Urinary bladder (tissue), 4 donors: ENCODE measurements around the gene KIF26A. TPM values are rescaled to one million over a fixed set of nuclear protein-coding genes. Genes with fewer than 3 reads are reported as not detected.

Experiments
- DNase-seq: peaks from one replicate; pipeline ENCODE4 v3.0.0-alpha.2; 2015; ENCODE audit errors: extremely low spot score
- H3K27ac ChIP-seq: one replicate; pipeline ENCODE4 v1.5.1; 2013; ENCODE audit warnings: low read depth, mild to moderate bottlenecking, moderate library complexity
- H3K36me3 ChIP-seq: one replicate; pipeline ENCODE4 v1.6.1; 2013; ENCODE audit warnings: mild to moderate bottlenecking, moderate library complexity; ENCODE audit not compliant: insufficient read depth
- H3K4me1 ChIP-seq: one replicate; pipeline ENCODE4 v1.6.1; 2013; ENCODE audit warnings: mild to moderate bottlenecking, moderate library complexity; ENCODE audit not compliant: insufficient read depth
- H3K4me3 ChIP-seq: one replicate; pipeline ENCODE4 v1.5.1; 2013; ENCODE audit warnings: low read depth, low read length
- WGBS: extraction: QIAGEN DNeasy Blood & Tissue Kit; methylation state at CpG from one replicate; pipeline ENCODE4 v1.1.7; 2013; 5-methylcytosine and 5-hydroxymethylcytosine counted together
- polyA plus RNA-seq: library from polyadenylated mRNA; stranded (reverse); fragments of 200-250 nt; gene quantifications from one replicate; pipeline ENCODE4 v1.2.3, GENCODE V29; 2013
- total RNA-seq: library from RNA; depleted of rRNA; stranded (reverse); fragments of >200 nt; gene quantifications from one replicate; pipeline ENCODE4 v1.2.3, GENCODE V29; 2014
- donor health status: healthy with polysubstance abuse.
- donor health status: healthy.

KIF26A gene
- total RNA-seq (8.5 TPM), polyA plus RNA-seq (5.7 TPM)

DNA sequence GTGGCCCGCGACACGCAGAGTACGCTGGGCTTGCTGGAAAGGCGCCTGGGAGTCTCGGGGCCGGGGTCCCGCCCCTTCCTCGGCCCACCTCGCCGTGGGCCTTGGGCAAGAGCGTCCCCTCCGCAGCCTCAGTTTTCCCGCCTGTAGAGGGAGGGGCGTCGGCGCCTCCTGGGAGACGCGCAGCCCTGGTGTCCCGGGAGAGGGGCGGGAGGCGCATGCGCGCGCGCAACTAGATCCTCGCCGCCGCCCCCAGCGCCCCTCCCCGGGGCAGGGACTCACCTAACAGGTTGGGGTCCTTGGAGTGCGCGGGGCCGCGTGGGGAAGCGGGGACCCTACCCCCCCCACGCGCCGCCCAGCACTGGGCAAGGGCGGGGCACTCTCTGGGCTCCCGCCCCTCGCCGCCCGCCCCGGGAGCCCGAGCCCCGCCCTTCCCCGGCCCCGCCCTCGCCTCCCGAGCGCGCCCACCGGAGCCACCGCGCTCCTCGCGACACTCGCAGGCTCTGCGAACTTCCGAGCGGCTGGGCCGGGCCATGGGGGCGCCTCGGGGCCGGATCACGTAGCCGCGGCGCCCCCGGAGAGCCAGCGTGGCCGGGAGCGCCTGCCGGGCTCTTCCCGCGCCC is at the start of gene KIF26A:
Gene KIF26A, plus strand, starts transcription at position 490 of the 620 bp plus-strand sequence. CDS start 136 bp downstream, outside the sequence.
- under 1% methylated on average over 77 of the region's 77 CpGs for WGBS
- Histone ChIP-seq H3K36me3 (no peaks in the 10 kb centered on the region), H3K4me1 (peaks cover 1% of the 10 kb centered on the region), H3K4me3 (peak within 1 kb of the TSS; percentile 57), H3K27ac (no peak within 1 kb of the TSS)
- DNase-seq = no peak

DNA sequence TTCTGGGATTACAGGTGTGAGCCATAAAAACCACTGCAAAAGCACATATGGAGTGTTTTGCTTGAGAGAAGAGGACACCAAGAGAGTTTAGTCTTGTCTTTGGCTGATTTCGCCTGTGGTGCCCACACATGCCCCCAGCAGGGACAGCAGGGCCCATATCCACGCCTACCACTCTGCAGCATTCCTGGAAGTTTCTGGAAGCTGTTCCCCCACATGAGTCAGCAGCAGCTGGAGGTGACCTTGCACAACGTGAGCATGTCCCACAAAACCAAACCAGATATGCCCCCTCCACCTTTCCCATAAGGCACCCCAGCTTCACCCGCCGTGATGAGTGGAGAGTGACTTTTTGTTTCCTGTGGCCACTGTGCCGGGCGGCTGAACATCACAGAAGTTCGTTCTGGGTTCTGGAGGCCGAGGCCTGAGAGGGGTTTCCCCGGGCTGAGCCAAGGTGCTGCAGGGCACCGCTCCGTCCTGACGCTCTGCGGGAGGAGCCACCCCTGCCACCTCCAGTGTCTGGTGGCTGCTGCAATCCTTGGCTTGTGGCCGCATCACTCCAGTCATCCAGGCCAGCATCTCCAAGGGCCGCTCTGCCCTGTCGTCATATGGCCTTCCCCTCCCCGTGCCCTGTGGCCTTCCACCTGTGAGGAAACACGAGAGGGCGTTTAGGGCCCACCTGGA is 48.2 kb upstream of the KIF26A start:
- Histone ChIP-seq H3K27ac (no peak overlapping the region), H3K4me3 (no peak overlapping the region), H3K4me1 (no peaks in the 10 kb centered on the region), H3K36me3 (no peaks in the 10 kb centered on the region)
- 93% methylated on average over 20 of the region's 20 CpGs for WGBS
- no peak for DNase-seq

DNA sequence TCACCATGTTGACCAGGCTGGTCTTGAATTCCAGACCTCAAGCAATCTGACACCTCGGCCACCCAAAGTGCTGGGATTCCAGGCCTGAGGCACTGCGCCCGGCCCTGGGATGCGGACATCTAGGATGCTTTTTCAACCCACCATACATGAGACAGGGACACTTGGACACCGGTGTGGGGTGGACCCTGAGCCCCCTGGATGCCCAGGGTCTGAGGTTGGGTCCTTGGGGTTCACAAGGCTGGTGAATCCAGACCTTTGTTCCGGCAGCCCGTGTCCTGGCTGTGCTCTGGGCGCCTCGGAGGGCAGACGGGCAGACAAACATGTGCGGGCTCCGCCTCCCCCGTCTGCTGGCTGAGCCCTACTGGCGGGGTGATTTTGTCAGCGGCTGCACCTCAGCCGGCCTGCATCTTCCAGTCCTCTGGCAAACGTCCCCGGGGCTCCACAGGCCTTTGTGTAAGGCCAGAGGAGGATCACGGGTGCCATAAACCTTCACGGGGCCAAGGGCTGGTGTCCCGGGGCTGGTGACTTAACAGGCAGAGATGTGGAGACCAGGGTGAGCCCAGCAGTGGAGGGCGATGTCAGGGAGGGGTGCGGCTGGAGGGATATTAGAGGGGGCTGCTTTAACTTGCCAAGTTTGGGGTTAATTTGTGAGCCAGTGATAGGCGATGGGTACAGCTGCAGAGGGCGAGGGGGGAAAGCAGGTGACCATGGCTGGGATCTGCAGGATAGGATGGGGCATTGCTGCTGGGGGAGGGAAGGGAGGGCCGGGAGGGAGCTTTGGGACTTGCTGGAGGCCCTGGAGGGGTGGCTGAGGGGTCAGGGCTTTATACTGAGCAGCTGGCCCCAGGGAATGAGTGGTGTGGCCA is 47.1 kb upstream of the KIF26A start:
- Histone ChIP-seq H3K4me3 (no peak overlapping the region), H3K36me3 (no peaks in the 10 kb centered on the region), H3K27ac (no peak overlapping the region), H3K4me1 (no peaks in the 10 kb centered on the region)
- WGBS = 36% methylated on average over 26 of the region's 26 CpGs
- no peak for DNase-seq

DNA sequence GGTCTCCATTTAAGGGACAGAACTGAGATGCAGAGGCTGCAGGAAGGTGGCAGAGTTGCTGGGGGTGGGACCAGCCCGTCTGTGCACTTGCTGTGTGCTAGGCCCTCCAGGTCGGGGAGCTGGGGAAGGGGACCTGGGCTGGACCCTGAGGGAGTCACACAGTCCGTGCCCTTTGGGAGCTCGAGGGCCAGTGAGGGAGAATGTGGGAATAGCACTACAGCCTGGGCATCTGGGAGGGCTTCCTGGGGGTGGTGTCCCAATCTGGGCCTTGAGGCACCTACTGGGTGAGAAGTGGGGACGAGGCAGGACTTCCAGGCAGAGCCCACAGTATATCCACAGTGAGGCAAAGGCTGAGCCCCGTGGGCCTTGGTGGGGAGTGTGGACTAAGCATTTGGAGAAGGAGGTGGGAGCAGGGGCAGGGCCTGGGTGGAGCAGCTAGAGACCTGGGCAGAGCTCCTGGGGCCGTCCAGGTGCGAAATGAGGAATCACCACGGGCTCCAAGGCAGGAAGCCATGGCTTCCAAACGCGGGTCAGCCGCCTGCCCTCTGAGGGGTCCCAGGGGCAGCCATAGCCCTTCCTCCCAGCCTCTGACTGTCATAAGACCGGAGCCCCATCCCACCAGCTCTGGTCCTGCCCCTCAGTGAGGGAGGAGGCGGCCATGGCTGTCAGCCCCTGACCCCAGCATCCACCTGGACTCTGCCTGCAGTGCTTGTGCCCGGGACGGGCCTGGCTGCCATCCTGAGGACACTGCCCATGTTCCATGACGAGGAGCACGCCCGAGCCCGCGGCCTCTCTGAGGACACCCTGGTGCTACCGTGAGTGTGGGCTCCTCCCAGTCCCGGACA is 46.2 kb upstream of the KIF26A start:
- DNase-seq = no peak
- Histone ChIP-seq H3K27ac (no peak overlapping the region), H3K4me3 (no peak overlapping the region), H3K36me3 (no peaks in the 10 kb centered on the region), H3K4me1 (no peaks in the 10 kb centered on the region)
- WGBS = 88% methylated on average over 23 of the region's 23 CpGs

DNA sequence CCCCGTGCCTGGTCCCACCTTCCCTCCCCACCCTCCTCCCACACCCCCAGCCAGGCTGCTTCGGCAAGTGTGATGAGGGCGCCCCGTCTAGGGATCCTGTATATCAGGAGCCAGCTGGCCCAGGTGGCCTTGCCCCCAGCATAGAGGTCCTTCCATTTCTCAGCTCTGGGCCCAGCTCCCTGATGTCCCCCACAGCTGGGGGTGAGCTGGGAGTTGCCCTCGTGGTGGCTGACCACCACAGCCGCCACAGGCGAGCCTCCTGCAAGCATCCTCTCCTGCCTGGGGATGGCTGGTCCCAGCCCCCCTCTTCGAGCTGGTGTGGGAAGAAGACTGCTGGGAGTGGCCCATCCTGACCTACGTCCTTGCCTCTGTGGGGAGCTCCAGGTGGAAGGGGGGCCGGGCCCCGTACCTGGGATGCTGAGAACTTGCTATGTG is 45.4 kb upstream of the KIF26A start:
- no peak for DNase-seq
- no peaks in the 10 kb centered on the region for H3K36me3 ChIP-seq
- no peak overlapping the region for H3K27ac ChIP-seq

DNA sequence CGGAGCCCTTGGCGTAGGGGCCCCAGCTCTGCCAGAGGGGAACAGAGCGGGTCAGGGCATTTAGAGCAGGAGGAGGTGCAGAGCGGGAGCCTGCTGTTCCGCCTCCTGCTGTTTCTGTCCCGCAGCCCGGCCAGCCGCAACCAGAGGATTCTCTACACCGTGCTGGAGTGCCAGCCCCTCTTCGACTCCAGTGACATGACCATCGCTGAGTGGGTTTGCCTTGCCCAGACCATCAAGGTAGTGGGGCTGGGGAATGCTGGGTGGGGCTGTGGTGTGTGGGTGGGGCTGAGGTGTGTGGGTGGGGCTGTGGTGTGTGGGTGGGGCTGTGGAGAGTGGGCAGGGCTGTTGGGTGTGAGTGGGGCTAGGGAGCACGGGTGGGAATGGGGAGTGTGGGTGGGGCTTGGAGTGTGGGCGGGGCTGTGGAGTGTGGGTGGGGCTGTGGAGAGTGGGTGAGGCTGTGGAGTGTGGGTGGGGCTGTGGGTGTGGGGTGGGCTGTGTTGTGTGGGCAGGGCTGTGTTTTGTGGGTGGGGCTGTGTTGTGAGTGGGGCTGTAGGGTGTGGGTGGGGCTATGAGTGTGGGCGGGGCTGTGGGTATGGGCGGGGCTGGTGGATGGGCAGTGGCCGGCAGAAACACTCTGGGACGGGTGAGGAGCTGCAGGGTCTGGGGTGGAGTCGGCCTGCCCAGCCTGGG is 44.9 kb upstream of the KIF26A start:
- H3K4me1 ChIP-seq = no peaks in the 10 kb centered on the region
- H3K4me3 ChIP-seq = no peak overlapping the region
- H3K27ac ChIP-seq = no peak overlapping the region
- 70% methylated on average over 18 of the region's 18 CpGs for WGBS
- H3K36me3 ChIP-seq = no peaks in the 10 kb centered on the region
- no peak for DNase-seq

More for the DNA sequence above, 45.4 kb upstream of the KIF26A start:
- 81% methylated on average over 11 of the region's 11 CpGs for WGBS
- no peaks in the 10 kb centered on the region for H3K4me1 ChIP-seq
- no peak overlapping the region for H3K4me3 ChIP-seq

DNA sequence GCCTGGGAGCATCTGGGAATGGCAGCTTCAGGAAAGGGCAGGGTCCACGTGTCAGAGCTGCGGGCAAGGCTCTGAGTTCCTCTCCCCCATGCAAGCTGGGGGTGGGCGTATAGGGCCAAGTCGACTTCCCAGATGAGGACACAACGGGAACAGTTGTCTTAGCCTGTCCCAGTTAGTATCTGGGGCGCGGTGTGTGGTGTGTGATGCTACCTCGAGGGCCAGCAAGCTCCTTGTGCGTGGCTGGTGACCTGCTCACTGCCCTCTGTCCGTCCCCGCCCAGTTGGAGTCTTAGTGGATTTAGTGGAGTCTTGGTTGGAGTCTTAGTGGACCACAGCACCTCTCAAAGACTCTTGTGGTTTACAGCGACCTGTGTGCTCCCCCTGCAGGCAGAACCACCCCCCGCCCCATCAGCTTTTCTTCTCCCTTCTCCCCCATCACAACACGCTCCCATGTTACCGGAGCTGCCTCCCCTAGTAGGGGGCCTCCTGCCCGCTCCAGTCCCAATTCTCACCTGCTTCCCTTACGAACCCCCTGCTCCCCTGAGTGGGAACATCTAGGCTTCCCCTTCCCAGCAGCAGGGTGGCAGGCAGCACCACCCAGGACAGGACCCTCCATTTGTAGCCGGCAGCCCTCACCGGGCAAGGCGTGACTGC is 44.2 kb upstream of the KIF26A start:
- Histone ChIP-seq H3K4me1 (no peaks in the 10 kb centered on the region), H3K4me3 (no peak overlapping the region), H3K27ac (no peak overlapping the region), H3K36me3 (no peaks in the 10 kb centered on the region)
- WGBS = 66% methylated on average over 20 of the region's 20 CpGs
- no peak for DNase-seq

DNA sequence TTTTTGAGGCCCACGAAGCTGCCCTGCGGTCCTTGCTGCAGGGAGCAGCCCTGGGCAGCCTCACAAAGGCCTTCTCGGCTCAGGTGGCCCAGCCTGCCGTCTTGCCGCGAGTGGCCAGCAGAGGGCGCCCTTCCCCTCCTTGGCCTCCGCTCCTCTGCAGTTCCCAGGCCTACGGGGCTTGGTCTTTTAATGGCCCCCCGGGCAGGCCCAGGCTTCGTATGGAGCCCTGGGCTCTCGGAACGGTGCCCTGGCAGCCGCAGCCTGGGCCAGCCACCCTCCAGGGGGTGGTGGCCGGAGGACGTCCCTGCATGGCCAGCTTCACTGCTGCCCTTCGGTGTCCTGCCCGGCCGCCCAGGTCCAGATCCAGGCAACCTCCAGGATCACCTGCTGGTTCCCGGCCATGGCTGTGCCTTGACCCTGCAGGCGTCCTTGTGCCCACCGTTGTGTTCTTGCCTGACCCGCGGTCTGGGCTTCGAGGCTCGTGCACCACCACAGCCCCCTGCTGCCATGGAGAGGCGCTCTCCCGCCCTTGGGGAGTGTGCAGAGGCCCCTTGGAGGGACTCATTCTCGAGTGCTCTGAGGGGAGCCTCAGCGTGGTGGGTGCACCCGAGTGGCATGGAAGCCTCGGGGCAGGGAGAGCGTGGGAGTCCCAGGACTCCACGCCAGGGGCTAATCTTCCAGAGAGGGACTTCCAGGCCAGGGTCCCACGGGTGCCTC is 43.5 kb upstream of the KIF26A start:
- Histone ChIP-seq H3K4me1 (no peaks in the 10 kb centered on the region), H3K36me3 (no peaks in the 10 kb centered on the region), H3K4me3 (no peak overlapping the region), H3K27ac (no peak overlapping the region)
- DNase-seq = no peak
- WGBS = 54% methylated on average over 35 of the region's 35 CpGs

DNA sequence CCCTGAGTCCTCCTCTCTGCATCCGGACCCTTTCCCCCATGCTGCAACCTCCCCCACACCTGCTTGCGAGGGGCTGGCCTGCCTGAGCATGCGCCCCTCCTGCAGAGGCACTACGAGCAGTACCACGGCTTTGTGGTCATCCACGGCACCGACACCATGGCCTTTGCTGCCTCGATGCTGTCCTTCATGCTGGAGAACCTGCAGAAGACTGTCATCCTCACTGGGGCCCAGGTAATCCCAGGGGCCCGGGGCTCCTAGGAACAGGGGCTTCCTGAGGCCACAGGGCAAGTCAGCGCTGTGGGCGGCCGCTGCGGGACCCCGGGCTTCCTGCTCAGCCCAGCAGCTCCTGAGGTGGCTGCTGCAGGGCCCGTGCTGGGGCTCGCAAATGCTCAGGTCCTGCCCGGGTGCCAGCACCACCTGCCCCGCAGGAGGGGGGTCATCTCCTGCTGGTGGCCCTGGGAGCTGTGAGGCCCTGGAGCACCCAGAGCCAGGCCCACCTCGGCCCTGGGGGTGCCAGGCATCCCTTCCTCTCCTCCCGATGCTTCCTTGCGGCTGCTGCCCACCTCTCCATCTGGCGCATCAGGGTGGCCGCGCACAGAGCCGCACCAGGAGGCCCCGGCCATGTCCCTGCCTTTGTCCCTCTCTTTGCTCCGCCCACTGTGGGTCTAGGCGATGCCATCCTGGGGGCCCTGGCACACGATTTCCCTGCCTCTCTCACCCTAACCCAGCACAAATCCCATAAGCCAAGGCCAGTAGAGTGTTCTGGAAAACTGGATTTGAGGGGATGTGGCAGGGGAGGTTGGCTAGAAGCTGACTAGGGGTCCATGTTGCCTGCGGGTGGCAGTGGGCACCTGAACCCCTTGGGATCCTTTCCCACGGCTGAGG is 42.7 kb upstream of the KIF26A start:
- H3K27ac ChIP-seq = no peak overlapping the region
- no peaks in the 10 kb centered on the region for H3K36me3 ChIP-seq
- DNase-seq = no peak
- no peak overlapping the region for H3K4me3 ChIP-seq
- no peaks in the 10 kb centered on the region for H3K4me1 ChIP-seq
- WGBS = 92% methylated on average over 31 of the region's 31 CpGs

DNA sequence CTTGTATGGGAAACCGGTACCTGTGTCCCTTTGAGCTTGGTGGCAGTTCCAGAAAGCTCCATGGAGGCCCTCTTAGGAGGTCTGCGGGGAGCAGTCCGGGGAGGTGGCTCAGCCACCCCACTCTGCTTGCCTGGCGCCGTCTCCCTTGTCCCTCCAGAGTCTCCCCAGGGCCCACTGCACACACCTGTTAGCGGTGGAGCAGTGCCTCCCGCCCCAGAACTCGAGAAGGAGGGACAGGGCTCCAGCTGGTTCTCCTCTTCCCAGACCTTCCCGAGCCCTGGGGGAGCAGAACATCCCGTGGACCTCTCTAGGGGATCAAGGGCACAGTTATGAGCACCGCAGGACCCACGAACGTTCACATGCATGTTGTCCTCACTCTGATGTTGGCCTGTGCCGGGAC is 42.1 kb upstream of the KIF26A start:
- 81% methylated on average over 14 of the region's 14 CpGs for WGBS
- Histone ChIP-seq H3K4me1 (no peaks in the 10 kb centered on the region), H3K27ac (no peak overlapping the region), H3K4me3 (no peak overlapping the region), H3K36me3 (no peaks in the 10 kb centered on the region)
- no peak for DNase-seq
